Testis (tissue), 2 donors: ENCODE data around the gene MIER1.

Experiments
- CTCF ChIP-seq, 3 experiments: fragments of 450-650 bp in 2 of 3; fragments of 200-600 bp in 1 of 3; sonication (generic) in 1 of 3; IDR thresholded peaks; one replicate each; pipeline ENCODE4 v1.5.1; 2016 to 2019; ENCODE audit warnings: antibody characterized with exemption in 3 of 3, mild to moderate bottlenecking in 2 of 3, moderate library complexity in 1 of 3
- POLR2A ChIP-seq: fragments of 450-650 bp; IDR thresholded peaks from one replicate; pipeline ENCODE4 v1.6.1; 2017; ENCODE audit warnings: antibody characterized with exemption, mild to moderate bottlenecking, moderate library complexity

GRCh38 chr1:66996018-66996682, 71.4 kb downstream of the MIER1 start:
- TF ChIP-seq CTCF (IDR thresholded peaks at IDR 0.05) (peak; percentile 53 to 59 (median 58)), POLR2A (no peak)
